ENCODE measurements around the gene PCNT.

The PCNT gene

DNA sequence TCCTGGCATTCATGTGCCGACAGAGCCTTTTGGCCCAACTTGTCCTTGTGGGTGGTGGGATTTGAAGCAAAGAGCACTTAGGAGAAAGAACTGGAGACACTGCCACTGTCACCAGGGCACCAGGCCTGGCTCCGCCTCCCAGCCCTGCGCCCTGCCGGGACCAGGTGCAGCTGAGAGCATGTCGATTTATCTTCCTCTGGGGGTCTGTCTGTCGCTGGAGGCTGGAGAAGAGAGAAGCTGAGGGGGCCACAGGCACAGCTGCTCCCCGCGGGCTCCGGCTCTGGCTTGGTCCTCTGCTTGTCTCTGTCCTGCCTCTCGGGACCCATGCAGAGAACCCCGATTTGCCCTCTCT is 28.2 kb downstream of the PCNT start:
- TF ChIP-seq, protein P1, sequence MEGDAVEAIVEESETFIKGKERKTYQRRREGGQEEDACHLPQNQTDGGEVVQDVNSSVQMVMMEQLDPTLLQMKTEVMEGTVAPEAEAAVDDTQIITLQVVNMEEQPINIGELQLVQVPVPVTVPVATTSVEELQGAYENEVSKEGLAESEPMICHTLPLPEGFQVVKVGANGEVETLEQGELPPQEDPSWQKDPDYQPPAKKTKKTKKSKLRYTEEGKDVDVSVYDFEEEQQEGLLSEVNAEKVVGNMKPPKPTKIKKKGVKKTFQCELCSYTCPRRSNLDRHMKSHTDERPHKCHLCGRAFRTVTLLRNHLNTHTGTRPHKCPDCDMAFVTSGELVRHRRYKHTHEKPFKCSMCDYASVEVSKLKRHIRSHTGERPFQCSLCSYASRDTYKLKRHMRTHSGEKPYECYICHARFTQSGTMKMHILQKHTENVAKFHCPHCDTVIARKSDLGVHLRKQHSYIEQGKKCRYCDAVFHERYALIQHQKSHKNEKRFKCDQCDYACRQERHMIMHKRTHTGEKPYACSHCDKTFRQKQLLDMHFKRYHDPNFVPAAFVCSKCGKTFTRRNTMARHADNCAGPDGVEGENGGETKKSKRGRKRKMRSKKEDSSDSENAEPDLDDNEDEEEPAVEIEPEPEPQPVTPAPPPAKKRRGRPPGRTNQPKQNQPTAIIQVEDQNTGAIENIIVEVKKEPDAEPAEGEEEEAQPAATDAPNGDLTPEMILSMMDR (IDR thresholded peaks at IDR 0.05), result no peak

DNA sequence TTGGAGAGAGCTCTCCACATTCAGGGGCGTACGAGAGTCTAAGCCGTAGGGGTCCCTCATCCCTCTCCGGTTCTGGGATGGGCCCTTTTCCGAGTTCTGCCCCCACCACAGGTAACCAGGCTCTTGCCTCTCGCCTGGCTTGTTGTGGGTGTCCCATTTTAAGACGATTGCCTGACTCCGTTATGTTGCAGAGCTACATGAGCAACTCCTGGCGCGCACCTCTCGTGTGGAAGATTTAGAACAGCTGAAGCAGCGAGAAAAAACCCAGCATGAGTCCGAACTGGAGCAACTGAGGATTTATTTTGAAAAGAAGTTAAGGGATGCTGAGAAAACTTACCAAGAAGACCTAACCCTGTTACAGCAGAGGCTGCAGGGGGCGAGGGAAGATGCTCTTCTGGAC is 29.0 kb downstream of the PCNT start:
- TF ChIP-seq, protein P1 (IDR thresholded peaks at IDR 0.05), result no peak

GRCh38 chr21:46354046-46354445 is 30.1 kb downstream of the PCNT start:
- TF ChIP-seq, protein P1 (IDR thresholded peaks at IDR 0.05), result no peak

DNA sequence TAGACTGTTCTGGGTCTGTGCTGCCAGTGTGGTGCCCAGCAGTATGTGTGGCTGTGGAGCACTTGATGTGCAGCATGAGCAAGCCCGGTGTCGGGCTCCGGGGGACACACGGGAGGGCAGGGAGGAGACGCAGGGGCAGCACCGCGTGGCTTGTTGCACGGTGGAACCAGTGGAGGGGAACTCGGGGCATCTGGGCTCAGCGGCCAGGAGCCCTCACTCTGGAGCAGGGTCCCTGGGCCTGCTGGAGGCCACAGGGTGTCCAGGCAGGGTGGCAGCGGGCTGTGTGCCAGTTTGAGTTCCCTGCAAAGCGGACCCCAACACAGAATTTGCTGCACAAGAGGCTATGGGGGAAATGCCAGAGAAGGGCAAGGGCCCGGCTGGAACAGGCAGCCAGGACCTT is 30.6 kb downstream of the PCNT start:
- TF ChIP-seq, protein P1 (IDR thresholded peaks at IDR 0.05), result no peak

GRCh38 chr21:46355161-46356004 is 31.4 kb downstream of the PCNT start:
- TF ChIP-seq, protein P1 (IDR thresholded peaks at IDR 0.05), result no peak

DNA sequence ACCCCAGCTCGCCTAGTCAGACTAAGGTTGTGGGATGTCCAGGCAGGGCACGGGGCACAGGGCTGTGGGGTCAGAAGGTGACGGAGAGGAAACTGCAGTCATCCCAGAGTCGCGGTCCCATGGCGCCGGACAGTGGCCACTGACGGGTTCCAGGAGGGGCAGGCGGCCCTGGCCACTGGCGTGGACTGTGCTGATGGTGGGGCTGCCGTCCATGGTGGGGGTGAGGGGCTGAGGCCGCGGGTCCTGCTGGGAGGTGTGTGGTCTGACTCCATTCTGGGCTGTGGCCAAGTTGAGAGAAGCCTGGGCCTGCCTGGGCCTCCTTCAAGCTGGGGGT is 32.0 kb downstream of the PCNT start:
- TF ChIP-seq, protein P1 (IDR thresholded peaks at IDR 0.05), result no peak

GRCh38 chr21:46356494-46357334 is 32.8 kb downstream of the PCNT start:
- TF ChIP-seq, protein P1 (IDR thresholded peaks at IDR 0.05), result no peak

All from LNCAP (cell line).